Activated CD8-positive, alpha-beta memory T cell treated with anti-CD3 and anti-CD28 coated beads for 36 hours (primary cell): ENCODE measurements around the gene AP1B1. TPM values are rescaled to one million over a fixed set of nuclear protein-coding genes. Genes with fewer than 3 reads are reported as not detected.
"Not testable (repeated sequence)": the region's sequence is repeated elsewhere in the genome, so short reads cannot be mapped to it uniquely, and the experiment has no call there.

Source experiments
- CTCF ChIA-PET: fragments of 350-600 bp; sonication (Branson Sonifier 250); formaldehyde crosslinking; loops from one replicate; lab custom pipeline; 2021; ENCODE audit warnings: antibody characterized with exemption; lab: Charles Lee
- POLR2A ChIA-PET: fragments of 350-600 bp; sonication (Branson Sonifier 250); formaldehyde crosslinking; loops from one replicate; lab custom pipeline; 2021; ENCODE audit warnings: antibody characterized with exemption; lab: Charles Lee
- total RNA-seq, 2 experiments: library from RNA; stranded (reverse); gene quantifications; one replicate each; pipeline ENCODE4 v1.2.3, GENCODE V29; 2021

Gene AP1B1
- total RNA-seq, 2 experiments from 2014 or later = 75.4 to 76.5 TPM

GRCh38 chr22:29359469-29359868, 28.9 kb downstream of the AP1B1 start:
- CTCF ChIA-PET = no interaction called here
- POLR2A ChIA-PET = no interaction called here

DNA sequence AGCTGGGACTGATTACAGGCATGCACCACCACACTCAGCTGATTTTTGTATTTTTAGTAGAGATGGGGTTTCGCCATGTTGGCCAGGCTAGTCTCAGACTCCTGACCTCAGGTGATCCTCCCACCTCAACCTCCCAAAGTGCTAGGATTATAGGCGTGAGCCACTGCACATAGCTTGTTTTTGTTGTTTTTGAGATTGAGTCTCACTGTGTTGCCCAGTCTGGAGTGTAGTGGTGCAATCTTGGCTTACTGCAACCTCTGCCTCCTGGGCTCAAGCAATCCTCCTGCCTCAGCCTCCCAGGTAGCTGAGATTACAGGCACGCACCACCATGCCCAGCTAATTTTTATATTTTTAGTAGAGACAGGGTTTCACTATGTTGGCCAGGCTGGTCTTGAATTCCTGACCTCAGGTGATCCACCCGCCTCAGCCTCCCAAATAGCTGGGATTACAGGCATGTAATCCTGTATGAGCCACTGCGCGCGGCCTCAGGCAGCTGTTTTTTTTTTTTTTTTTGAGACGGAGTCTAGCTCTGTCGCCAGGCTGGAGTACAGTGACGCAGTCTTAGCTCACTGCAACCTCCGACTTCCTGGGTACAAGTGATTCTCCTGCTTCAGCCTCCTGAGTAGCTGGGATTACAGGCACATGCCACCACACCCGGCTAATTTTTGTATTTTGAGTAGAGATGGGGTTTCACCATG, 31.0 kb downstream of the AP1B1 start:
- POLR2A ChIA-PET, CTCF ChIA-PET: not testable (repeated sequence)

DNA sequence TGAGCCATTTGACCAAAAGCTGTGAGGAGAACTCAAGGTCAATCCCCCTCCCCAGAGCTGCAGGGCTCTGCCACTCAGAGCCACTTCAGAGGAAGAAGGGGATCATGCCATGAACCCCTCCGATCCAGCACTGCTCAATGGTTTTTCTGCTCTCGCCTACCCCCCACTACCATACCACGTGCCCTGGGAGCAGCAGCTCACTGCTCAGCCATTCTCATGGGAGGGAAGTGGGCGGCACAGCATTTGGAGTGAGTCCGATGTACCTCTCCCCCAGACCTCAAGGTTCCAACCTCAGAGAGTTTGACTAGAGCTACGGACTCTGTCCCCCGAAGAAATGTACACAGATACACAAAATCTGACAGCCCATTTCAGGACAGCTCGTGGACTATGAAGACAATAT, 34.5 kb downstream of the AP1B1 start:
- CTCF ChIA-PET = no interaction called here
- POLR2A ChIA-PET = interaction anchor here (0.6 kb wide), 1 partner anchor 10 kb away, joined by 3 read pairs; no protein-coding TSS in a partner anchor

GRCh38 chr22:29353286-29353685, 35.1 kb downstream of the AP1B1 start:
- CTCF ChIA-PET = no interaction called here

GRCh38 chr22:29352778-29353177, 35.6 kb downstream of the AP1B1 start:
- ChIA-PET CTCF (no interaction called here), POLR2A (no interaction called here)

More at GRCh38 chr22:29353286-29353685, 35.1 kb downstream of the AP1B1 start:
- POLR2A ChIA-PET = no interaction called here

- CTCF ChIA-PET = no interaction called here
- POLR2A ChIA-PET = no interaction called here
Measured at GRCh38 chr22:29351891-29352290, 36.5 kb downstream of the AP1B1 start.

- ChIA-PET CTCF (no interaction called here), POLR2A (no interaction called here)
Measured at GRCh38 chr22:29351042-29351441, 37.3 kb downstream of the AP1B1 start.

DNA sequence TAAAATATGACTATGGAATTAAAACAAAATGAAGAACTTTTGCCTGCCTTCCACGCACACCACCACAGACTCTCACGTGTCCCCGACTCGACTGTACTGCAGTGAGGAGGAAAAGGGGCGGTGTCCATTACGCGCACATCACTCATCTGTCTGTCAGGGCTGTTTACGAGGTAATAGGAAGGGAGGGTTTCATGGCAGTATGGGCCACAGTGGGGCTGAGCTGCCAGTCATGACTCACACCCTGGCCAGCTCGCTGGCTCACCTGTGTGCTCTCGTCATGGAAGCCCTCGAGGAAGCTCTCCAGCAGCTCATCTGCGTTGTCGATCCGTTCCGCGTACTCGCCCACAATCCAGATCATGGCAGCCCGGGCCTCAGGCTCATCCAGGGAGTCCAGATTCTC, 39.4 kb downstream of the AP1B1 start:
- ChIA-PET POLR2A (no interaction called here), CTCF (no interaction called here)

- ChIA-PET POLR2A (no interaction called here), CTCF (no interaction called here)
Measured at GRCh38 chr22:29348041-29348440, 40.3 kb downstream of the AP1B1 start.

- ChIA-PET POLR2A (no interaction called here), CTCF (no interaction called here)
Measured at GRCh38 chr22:29346659-29347058, 41.7 kb downstream of the AP1B1 start.

DNA sequence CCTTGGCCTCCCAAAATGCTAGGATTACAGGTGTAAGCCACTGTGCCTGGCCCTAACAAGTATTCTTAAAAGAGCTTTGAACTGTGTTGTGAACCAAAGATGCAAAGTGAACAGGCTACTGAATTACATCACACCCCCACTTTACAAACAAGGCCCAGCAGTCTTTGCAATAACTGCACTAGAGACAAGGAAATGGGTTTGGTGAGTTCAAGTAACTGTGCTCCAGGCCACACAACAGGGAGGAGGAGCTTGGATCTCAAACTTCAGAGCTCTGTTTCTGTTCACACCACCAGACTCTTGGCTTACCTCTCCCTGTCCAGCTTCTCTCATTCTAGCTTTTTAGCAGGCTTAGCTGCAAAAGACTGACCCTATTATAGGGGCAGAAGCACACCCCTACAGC, 42.4 kb downstream of the AP1B1 start:
- POLR2A ChIA-PET = no interaction called here
- CTCF ChIA-PET = interaction anchor here (1.5 kb wide), 1 partner anchor 31 kb away, joined by 4 read pairs; no protein-coding TSS in a partner anchor

GRCh38 chr22:29344889-29345288, 43.5 kb downstream of the AP1B1 start:
- POLR2A ChIA-PET = not testable (repeated sequence)
- CTCF ChIA-PET = interaction anchor here (1.5 kb wide), 1 partner anchor 32 kb away, joined by 4 read pairs; no protein-coding TSS in a partner anchor

DNA sequence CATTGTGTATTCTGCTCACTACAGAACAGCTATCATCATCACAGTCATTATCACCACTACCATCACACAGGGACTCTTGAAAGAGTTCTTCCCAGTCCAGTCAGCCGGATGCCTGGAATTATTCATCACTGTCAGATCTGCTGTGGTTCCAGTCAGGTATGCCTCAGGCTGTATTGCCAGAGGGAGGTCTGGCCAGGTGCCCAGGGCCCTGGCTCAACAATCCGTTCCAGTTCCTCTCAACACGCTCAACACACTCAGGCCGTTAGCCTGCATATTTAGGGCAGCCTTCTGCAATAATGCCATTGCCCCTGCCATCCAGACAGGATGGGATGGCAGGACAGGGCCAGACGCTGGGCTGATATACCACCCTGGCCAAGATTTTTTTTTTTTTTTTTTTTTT, 44.2 kb downstream of the AP1B1 start:
- POLR2A ChIA-PET = no interaction called here
- CTCF ChIA-PET = no interaction called here

- ChIA-PET CTCF (no interaction called here), POLR2A (no interaction called here)
Measured at GRCh38 chr22:29343313-29343805, 45.0 kb downstream of the AP1B1 start.

GRCh38 chr22:29342577-29343312, 45.6 kb downstream of the AP1B1 start:
- CTCF ChIA-PET = no interaction called here
- POLR2A ChIA-PET = no interaction called here

- POLR2A ChIA-PET = no interaction called here
- CTCF ChIA-PET = no interaction called here
Measured at GRCh38 chr22:29342177-29342576, 46.2 kb downstream of the AP1B1 start.

GRCh38 chr22:29341849-29342127, 46.6 kb downstream of the AP1B1 start:
- CTCF ChIA-PET = no interaction called here

DNA sequence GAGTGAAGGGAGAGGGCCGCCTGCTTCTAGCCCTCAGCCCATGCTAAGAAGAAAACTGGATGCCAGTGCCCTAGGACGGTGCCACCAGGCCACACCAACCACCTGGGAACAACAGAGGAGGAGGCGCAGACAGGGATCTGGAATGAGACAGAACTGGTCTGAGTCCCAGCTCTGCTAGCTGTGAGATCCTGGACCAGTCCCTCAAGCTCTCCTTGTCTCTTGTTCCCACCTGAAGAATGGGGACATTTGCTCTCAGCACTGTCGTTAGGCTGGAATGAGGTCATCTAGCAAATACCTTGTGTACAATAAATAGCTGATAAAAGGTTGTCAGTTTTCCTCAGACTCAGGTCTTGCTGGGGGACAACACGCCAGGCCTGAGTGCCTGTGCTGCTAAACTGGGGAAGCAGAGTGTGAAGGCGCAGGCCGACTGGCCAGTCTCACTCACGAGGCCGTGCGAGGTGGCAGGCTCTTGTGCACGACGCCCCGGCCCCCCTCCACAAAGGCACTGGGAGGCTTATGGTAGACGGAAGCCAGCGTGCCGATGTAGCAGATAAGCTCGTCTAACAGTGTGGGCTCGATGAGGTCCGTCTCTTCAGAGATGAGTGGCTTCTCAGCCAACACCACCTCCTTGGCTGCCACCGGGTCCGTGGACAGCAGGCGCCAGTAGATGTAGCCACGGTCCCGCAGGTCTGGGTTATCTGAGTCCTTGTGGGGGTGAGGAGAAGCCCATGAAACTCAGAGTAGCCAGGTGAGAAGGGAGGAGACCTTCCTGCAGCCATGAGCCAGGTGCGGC, 47.1 kb downstream of the AP1B1 start:
- ChIA-PET CTCF (no interaction called here), POLR2A (no interaction called here)

More at GRCh38 chr22:29341849-29342127, 46.6 kb downstream of the AP1B1 start:
- POLR2A ChIA-PET = no interaction called here

- ChIA-PET POLR2A (no interaction called here), CTCF (no interaction called here)
Measured at GRCh38 chr22:29340566-29340965, 47.8 kb downstream of the AP1B1 start.
